ENCODE measurements around the gene NRXN3. TPM values are rescaled to one million over a fixed set of nuclear protein-coding genes. Genes with fewer than 3 reads are reported as not detected.

NRXN3 gene
- total RNA-seq, 4 donors from 2014 or later = 0.19 to 1.4 (median 0.40) TPM

DNA sequence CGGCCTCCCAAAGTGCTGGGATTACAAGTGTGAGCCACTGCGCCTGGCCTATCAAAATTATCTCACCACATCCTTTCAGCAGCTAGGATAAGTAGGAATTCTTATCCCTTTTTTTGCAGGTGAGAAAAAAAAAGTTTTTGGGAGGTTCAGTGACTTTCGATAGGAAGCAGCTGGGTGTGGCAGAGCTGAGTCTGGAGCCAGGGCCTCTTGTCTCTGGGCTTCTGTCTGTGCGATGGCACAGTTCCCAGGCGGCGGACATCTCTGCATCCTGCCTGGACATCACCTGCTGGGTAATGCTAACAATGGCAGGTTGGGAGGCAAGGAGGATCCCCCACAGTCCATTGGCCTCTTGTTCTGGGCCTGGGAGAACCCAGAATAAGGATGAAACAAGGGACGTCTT, 12.5 kb downstream of the NRXN3 start:
- ATAC-seq (ENCODE audit: low FRiP score) = no peak
- TF ChIP-seq, protein P1, sequence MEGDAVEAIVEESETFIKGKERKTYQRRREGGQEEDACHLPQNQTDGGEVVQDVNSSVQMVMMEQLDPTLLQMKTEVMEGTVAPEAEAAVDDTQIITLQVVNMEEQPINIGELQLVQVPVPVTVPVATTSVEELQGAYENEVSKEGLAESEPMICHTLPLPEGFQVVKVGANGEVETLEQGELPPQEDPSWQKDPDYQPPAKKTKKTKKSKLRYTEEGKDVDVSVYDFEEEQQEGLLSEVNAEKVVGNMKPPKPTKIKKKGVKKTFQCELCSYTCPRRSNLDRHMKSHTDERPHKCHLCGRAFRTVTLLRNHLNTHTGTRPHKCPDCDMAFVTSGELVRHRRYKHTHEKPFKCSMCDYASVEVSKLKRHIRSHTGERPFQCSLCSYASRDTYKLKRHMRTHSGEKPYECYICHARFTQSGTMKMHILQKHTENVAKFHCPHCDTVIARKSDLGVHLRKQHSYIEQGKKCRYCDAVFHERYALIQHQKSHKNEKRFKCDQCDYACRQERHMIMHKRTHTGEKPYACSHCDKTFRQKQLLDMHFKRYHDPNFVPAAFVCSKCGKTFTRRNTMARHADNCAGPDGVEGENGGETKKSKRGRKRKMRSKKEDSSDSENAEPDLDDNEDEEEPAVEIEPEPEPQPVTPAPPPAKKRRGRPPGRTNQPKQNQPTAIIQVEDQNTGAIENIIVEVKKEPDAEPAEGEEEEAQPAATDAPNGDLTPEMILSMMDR (IDR thresholded peaks at IDR 0.05) = no peak
- no peak for DNase-seq (ENCODE audit: low spot score)

DNA sequence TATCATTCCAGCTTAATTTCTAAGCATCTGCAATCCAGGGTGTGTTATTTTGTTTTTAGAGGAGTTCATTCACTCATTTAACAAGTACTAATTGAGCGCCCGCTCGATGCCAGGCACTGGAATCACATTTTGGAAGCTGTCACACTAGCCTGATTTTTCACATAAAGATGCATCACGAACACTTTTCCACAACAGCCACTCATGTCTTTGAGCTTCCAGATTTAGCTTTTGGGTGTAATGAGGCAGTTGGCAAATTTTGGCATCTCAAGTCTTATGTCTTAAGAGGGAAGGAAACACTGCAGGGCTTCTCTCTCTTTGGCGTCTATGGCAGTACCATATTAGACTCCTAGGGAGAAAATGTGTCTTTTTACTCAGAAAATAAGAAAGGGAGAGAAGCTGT, 14.0 kb downstream of the NRXN3 start:
- TF ChIP-seq, protein P1 (IDR thresholded peaks at IDR 0.05) = no peak
- no peak for DNase-seq (ENCODE audit: low spot score)
- ATAC-seq (ENCODE audit: low FRiP score) = no peak

DNA sequence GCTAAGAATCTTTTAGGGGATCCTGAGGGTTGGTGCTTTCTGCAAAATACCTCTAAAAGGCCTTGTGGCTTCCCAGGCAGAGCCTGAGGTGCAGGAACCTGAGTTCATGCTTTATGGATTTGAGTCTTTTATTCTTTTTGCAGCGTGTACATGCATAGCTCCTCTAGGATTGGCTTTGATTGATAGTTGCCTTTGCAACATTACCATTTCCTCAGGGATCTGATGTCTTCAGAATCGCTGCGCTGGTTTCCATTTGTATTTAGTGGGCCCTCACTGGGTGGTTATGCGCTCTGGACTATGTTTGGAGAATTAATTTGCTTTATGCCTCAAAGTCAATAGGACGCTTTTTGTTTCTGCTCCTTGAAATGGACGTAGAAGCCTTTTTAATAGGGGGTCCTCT, 16.1 kb downstream of the NRXN3 start:
- ATAC-seq (ENCODE audit: low FRiP score) (no peak), DNase-seq (ENCODE audit: low spot score) (no peak)
- TF ChIP-seq, protein P1 (IDR thresholded peaks at IDR 0.05) = no peak

DNA sequence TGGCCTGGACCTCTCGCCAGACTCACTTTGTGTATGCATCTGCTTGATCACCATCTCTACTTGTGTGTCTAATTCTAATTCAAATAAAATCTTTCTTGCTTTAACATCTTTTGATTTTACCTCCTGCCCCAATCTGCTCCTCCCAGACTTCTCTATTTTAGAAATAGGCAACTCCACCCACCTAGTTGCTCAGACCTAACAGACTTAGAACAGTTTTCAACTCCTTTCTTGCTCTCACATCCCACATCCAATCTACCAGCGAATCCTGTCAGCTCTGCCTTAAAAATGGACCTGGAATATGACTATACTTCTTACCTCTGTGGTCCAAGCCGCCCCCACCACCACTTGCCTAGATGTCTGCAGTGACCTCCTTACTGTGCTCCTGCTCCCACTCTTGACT, 18.7 kb downstream of the NRXN3 start:
- ATAC-seq (ENCODE audit: low FRiP score) (no peak), DNase-seq (ENCODE audit: low spot score) (no peak)
- TF ChIP-seq, protein P1 (IDR thresholded peaks at IDR 0.05) = no peak

DNA sequence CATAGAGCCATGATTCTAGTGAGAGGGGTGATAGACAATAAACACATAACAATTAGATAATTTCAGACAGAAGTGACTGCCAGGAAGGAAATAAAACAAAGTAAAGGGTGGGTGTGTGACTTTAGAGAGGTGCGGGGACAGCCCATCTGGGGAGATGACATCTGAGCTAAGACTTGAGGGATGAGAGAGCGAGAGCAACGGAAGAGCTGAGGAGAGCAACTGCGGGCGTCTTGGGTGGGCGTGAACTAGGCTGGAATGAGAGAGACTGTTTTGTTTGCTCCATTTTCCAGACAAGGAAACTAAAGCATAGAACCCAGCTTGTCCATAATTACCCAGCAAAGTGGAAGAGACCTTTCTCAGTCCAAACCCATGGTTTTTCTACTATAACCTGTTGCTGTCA, 25.3 kb downstream of the NRXN3 start:
- TF ChIP-seq, protein P1 (IDR thresholded peaks at IDR 0.05) = no peak
- DNase-seq (ENCODE audit: low spot score) (no peak), ATAC-seq (ENCODE audit: low FRiP score) (no peak)

DNA sequence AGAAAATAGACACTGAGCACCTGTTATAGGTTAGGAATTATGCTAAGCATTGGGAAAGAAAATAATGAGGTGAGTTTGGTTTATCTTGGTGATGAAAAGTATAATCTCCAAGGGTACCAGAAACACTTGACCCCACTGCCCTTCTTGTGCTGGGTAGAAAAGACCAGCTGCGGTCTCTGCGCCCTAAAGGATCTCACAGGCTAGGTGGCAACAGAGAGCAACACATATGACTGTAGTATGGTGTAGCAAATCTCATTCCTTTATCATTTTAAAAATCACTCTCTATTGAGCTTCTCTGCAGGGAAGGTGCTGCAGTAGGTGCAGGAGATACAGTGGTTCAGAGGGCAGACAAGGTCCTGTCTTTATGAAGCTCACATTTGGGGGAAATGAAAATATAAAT, 26.1 kb downstream of the NRXN3 start:
- ATAC-seq (ENCODE audit: low FRiP score) (no peak), DNase-seq (ENCODE audit: low spot score) (no peak)
- TF ChIP-seq, protein P1 (IDR thresholded peaks at IDR 0.05) = no peak

DNA sequence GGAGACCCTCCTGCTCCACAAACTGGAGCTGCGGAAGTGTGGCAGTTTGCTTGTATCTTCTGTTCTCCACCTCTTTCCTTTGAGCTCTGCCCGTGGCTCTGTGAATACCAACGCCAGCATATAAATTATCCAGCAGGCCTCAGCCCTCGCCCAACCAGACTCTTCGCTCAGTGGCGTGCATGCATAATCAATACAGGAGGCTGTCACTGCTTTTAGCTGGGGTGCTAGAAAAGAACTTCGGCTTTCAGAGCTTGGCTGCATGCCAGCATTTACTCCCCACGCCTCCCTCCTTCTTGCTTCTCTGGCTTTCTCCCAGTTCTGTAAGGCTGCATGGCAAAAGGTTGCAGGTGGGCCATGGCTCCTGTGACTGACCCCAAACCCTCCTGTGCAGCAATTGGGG, 26.9 kb downstream of the NRXN3 start:
- TF ChIP-seq, protein P1 (IDR thresholded peaks at IDR 0.05) = no peak
- no peak for DNase-seq (ENCODE audit: low spot score)
- no peak for ATAC-seq (ENCODE audit: low FRiP score)

Measured in omental fat pad (tissue), 4 donors.